ENCODE data around the gene NUDT4. TPM values are rescaled to one million over a fixed set of nuclear protein-coding genes. Genes with fewer than 3 reads are reported as not detected.

The NUDT4 gene
- total and polyA plus RNA-seq, 2 of the 4 experiments (the other 2 are of a cell fraction): 23.6 to 25.6 TPM

GRCh38 chr12:93456077-93456476 lies 78.4 kb downstream of the NUDT4 start:
- no peak overlapping the region for H3K56ac ChIP-seq (ENCODE audit: extremely low read depth, insufficient read depth, low read length)
- no peak overlapping the region for H2BK15ac ChIP-seq (ENCODE audit: low read depth, low read length)
- H2BK120ac ChIP-seq (ENCODE audit: low read depth, low read length): no peak overlapping the region
- H3K14ac ChIP-seq (replicated peaks; ENCODE audit: low read depth, low read length): no peak overlapping the region
- no peaks in the 10 kb centered on the region; the same call in 1 of the 2 replicates for H4K20me1 ChIP-seq (ENCODE audit: insufficient read depth, low read length)
- ChIA-PET CTCF (no interaction called here), POLR2A (ENCODE audit: unreplicated experiment) (no interaction called here)
- in situ Hi-C loops (cut with MboI; ENCODE audit: low sequenced_read_pairs): no loop called here
- ATAC-seq (ENCODE audit: low read depth) (no peak), DNase-seq (no peak)
- no peak overlapping the region for H3K4ac ChIP-seq (ENCODE audit: low read depth, low read length)
- no peak overlapping the region for H3K4me2 ChIP-seq (ENCODE audit: low read depth, low read length)
- H4K91ac ChIP-seq (ENCODE audit: insufficient read depth, low read depth, low read length): no peak overlapping the region
- TF ChIP-seq, protein P1, sequence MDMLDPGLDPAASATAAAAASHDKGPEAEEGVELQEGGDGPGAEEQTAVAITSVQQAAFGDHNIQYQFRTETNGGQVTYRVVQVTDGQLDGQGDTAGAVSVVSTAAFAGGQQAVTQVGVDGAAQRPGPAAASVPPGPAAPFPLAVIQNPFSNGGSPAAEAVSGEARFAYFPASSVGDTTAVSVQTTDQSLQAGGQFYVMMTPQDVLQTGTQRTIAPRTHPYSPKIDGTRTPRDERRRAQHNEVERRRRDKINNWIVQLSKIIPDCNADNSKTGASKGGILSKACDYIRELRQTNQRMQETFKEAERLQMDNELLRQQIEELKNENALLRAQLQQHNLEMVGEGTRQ (IDR thresholded peaks at IDR 0.05; ENCODE audit: low read depth, low read length): no peak
- TF ChIP-seq SMC3 (IDR thresholded peaks at IDR 0.05; ENCODE audit: low read depth, low read length): no peak
- no peak for TF ChIP-seq MAFK (IDR thresholded peaks at IDR 0.05; ENCODE audit: low read depth, low read length)
- no peak for TF ChIP-seq MAZ (IDR thresholded peaks at IDR 0.05; ENCODE audit: borderline replicate concordance, low read depth, low read length)
- no peak for TF ChIP-seq ELK1 (IDR thresholded peaks at IDR 0.05; ENCODE audit: borderline replicate concordance, low read depth, low read length)
- no peak for TF ChIP-seq CHD1 (IDR thresholded peaks at IDR 0.05; ENCODE audit: low read depth, low read length)
- no peak for TF ChIP-seq FOS (IDR thresholded peaks at IDR 0.05; ENCODE audit: low read depth, low read length)
- no peak for TF ChIP-seq POLR2A (IDR thresholded peaks at IDR 0.05; ENCODE audit: low read depth, low read length)
- no peak for TF ChIP-seq BHLHE40 (IDR thresholded peaks at IDR 0.05; ENCODE audit: low read depth, low read length)
- no peak for TF ChIP-seq RFX5 (IDR thresholded peaks at IDR 0.05; ENCODE audit: low read depth, low read length)
- TF ChIP-seq NFE2L2 (IDR thresholded peaks at IDR 0.05; ENCODE audit: low read depth, low read length): no peak
- TF ChIP-seq, protein P2, sequence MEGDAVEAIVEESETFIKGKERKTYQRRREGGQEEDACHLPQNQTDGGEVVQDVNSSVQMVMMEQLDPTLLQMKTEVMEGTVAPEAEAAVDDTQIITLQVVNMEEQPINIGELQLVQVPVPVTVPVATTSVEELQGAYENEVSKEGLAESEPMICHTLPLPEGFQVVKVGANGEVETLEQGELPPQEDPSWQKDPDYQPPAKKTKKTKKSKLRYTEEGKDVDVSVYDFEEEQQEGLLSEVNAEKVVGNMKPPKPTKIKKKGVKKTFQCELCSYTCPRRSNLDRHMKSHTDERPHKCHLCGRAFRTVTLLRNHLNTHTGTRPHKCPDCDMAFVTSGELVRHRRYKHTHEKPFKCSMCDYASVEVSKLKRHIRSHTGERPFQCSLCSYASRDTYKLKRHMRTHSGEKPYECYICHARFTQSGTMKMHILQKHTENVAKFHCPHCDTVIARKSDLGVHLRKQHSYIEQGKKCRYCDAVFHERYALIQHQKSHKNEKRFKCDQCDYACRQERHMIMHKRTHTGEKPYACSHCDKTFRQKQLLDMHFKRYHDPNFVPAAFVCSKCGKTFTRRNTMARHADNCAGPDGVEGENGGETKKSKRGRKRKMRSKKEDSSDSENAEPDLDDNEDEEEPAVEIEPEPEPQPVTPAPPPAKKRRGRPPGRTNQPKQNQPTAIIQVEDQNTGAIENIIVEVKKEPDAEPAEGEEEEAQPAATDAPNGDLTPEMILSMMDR (conservative IDR thresholded peaks at IDR 0.05; ENCODE audit: low read depth, low read length): no peak
- TF ChIP-seq RCOR1 (IDR thresholded peaks at IDR 0.05; ENCODE audit: insufficient replicate concordance, low read length): no peak
- TF ChIP-seq CEBPB (IDR thresholded peaks at IDR 0.05; ENCODE audit: low read depth, low read length): no peak
- TF ChIP-seq RAD21 (IDR thresholded peaks at IDR 0.05; ENCODE audit: low read length): no peak
- no peak for TF ChIP-seq MXI1 (IDR thresholded peaks at IDR 0.05; ENCODE audit: borderline replicate concordance, low read depth, low read length)
- H3K79me1 ChIP-seq (ENCODE audit: low read depth in 1 of 2, low read length in 2 of 2): no peaks in the 10 kb centered on the region; a peak in 1 of 4 replicates
- H2BK5ac ChIP-seq (ENCODE audit: low read depth, low read length, poor library complexity, severe bottlenecking): no peak overlapping the region
- no peaks in the 10 kb centered on the region for H3K36me3 ChIP-seq (ENCODE audit: control insufficient read depth, insufficient read depth, low read length)
- no peaks in the 10 kb centered on the region for H3K9me1 ChIP-seq (ENCODE audit: insufficient read depth, low read length)
- H3K9me3 ChIP-seq (ENCODE audit: control insufficient read depth, insufficient read depth, low read length): no peaks in the 10 kb centered on the region
- no peak overlapping the region for H2AK5ac ChIP-seq (ENCODE audit: low read depth, low read length)
- no peak overlapping the region for H3K18ac ChIP-seq (ENCODE audit: low read depth, low read length)
- no peaks in the 10 kb centered on the region for H3K27me3 ChIP-seq (ENCODE audit: control insufficient read depth, insufficient read depth, low read length)
- no peak overlapping the region for H2AFZ ChIP-seq (replicated peaks; ENCODE audit: low read length, poor library complexity)
- H3K27ac ChIP-seq (ENCODE audit: insufficient read depth, low read length): no peak overlapping the region
- H4K5ac ChIP-seq (ENCODE audit: low read depth, low read length): no peak overlapping the region
- no peak overlapping the region for H3K4me3 ChIP-seq (ENCODE audit: insufficient read depth, low read depth, low read length)
- no peaks in the 10 kb centered on the region for H3K4me1 ChIP-seq (ENCODE audit: control insufficient read depth, insufficient read depth, low read length)
- dilution Hi-C loops (cut with HindIII; ENCODE audit: low sequenced_read_pairs, unreplicated experiment): no loop called here
- H2BK20ac ChIP-seq (ENCODE audit: low read depth, low read length): no peak overlapping the region
- no peak overlapping the region for H3K9ac ChIP-seq (ENCODE audit: low read depth, low read length)
- H4K8ac ChIP-seq (ENCODE audit: low read depth in 2 of 2, low read length in 2 of 2): no peak overlapping the region
- whole genome bisulfite sequencing, 2 experiments (ENCODE audit: extremely low coverage in 2 of 2, insufficient read length in 1 of 2): no CpG with 5 or more reads among the region's 2 CpGs
- H2AK9ac ChIP-seq (replicated peaks; ENCODE audit: low read depth, low read length, poor library complexity): no peak overlapping the region
- H3K23ac ChIP-seq (ENCODE audit: low read depth, low read length): no peak overlapping the region
- no TSS peak for BruUV-seq (replicated peaks)
- intact Hi-C loops (cut with micrococcal nuclease): no loop called here

Data from IMR-90 (cell line).